Fibroblast of peridontal ligament (primary cell): ENCODE results near the gene CLPSL1.

Source experiments
- DNase-seq: peaks from one replicate; pipeline ENCODE4 v3.0.0-alpha.2; 2010; ENCODE audit errors: extremely low read depth

Gene CLPSL1

DNA sequence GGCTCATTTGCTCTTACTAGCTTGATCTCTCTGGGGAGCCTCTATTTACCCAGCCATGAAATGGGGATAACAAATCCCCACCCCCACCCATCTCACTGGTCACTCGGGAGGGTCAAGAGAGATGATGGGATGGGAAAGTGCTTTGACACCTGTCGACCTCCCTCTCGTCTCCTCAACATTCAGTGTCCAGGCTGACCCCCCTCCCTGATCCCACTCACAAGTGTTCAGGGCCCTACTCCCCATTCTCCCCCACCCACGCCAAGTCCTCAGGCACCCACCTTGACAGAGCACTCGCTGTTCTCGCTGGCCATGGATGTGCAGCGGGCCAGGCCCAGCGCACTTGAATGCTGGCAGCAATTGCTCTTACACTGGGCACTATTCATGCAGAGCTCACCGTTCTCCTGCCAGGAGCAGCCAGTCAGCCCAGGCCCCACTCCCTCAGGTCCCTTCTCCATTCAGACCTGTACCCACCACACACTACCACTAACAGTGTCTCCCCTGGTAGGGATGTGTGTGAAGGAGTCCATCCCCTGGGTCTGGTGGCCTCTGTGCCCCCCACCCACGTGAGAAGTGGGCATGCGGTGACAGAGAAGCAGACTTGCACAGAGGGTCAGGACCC lies 14.7 kb downstream of the CLPSL1 start:
- no peak for DNase-seq

DNA sequence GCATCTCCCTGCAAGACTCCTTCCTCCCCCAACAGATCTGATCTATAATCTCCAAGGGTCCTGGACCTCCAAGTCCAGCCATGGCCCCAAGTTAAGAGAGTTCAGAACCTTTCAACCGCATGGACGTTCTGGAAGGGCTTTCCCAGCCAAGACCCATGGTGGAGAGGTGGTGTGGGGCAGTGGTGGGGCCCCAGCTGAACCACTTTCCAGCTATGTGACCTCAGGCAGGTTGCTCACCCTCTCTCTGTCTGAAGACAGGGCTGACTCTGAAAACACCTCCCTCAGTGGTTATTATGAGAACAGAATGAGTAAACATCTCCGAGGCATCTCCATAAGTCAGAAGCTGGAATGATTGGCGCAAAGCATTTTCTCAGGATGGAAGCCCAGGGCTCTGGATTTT lies 15.4 kb downstream of the CLPSL1 start:
- DNase-seq = no peak

DNA sequence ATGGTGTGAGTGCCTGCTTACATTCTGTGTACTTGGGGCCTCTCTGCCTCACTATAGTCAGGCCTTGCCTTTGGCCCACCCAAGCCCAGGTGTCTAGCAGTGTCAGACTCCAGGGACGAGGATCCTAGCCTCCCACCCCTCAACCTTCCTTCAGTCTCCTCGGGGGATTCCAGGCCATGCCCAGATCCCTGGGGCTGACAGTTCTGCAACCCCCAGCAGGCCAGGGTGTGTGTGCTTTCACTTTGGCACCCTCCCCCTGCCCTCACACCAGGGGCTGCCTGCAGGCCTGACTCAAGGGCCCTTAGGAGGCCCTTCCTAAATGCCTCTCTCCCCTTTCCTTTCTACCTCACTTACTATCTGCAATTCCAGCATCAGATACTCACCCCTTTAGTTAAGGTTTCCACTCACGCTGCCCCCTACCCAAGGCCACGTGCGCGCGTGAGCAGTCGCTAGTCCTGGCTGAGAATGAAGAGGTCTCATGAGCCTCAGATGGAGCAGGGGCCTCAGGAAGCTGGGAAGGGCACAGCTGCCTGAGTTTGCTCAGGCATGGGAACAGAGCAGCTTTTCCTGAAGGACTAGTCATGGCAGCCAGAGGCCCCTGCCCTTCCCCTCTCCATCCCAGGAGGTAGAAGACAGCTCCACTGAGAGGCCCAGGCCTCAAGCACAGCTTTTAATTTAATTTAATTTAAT lies 17.2 kb downstream of the CLPSL1 start:
- DNase-seq = no peak

DNA sequence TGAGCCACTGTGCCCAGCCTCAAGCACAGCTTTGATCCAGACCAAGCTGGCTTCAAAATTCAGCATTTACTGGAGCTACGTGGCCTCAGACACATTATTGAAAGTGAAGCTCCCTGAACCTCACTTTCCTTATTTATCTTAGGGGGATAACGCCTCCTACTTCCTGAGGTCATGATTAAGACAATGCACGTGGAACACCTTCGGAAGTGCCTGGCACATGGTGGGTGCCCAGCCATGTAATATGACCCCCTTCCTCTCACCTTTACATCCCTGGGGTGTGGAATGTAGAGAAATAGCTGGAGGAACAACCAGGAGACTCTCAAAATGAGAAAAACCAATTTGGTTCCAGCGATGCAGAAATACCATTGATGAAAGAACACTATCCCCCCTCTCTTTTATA lies 17.9 kb downstream of the CLPSL1 start:
- no peak for DNase-seq

DNA sequence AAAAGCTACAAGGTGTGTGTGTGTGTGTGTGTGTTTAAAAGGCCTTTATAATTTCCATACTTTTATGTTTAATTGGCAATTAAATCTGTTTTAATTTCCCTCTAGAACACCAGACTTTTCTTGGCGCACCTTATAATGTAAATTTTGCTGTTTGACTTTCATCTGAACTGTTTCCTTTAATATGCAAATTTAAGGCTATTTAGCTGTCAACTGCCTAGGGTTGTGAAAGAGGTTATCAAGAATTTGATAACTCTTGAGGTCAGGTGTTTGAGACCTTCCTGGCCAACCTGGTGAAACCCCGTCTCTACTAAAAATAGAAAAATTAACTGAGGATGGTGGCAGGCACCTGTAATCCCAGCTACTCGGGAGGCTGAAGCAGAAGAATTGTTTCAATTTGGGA lies 20.3 kb downstream of the CLPSL1 start:
- DNase-seq = no peak

DNA sequence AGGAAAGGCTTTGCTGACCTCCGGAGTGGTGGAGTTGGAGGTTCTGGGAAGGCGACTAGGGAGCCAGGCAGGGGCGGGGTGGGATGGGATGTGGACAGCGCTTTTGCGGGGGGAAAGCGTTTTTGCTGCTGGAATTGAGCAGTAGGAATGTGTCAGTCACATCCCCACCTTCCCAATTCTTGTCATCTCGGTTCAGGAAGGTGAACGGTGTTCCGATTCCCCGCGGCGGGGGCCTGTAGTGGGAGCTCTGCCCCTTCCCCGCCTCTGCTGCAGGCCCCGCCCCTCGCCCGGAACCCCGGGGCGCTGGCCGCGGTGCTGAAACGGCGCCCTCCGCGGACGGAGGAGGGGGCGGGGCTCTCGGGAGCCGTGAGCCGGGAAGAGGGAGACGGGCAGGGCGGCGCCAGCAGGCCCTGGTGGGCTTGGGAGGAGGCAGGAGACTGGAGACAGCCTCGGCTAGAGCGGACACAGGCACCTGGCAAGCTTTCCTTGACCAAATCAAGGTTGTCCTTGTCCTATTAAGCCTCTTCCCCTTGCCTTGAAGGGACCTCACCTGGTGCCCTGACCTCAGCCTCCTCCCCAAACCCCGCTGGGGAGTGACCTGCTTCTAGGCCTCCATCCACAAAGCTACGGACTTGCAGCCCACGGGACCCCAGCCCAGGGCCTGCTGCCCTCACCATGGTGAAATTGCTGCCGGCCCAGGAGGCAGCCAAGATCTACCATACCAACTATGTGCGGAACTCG lies 24.3 kb downstream of the CLPSL1 start, which contains the start of gene LHFPL5:
Gene LHFPL5 (plus strand): TSS at position 357 of the 741 bp plus-strand sequence. CDS start 319 bp downstream, at position 676.
- DNase-seq = no peak

DNA sequence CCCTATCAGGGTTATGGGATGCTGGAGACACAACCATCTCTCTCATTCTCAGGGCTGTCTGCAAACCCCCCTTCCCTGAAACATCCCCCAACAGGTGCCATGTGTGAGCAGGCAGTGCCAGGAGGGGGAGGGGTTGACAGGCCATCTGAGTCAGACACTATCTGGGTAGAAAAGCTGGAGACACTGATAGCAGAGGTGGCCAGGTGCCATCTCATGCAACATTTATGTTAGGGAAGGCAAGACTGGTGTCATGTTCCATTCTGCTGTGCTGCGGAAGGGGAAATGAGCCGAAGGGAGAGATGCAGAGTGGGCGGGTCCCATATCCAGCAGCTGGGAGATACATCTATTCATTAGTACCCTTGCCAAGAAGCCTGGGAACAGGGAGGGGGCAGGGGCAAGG lies 27.9 kb downstream of the CLPSL1 start:
- no peak for DNase-seq

DNA sequence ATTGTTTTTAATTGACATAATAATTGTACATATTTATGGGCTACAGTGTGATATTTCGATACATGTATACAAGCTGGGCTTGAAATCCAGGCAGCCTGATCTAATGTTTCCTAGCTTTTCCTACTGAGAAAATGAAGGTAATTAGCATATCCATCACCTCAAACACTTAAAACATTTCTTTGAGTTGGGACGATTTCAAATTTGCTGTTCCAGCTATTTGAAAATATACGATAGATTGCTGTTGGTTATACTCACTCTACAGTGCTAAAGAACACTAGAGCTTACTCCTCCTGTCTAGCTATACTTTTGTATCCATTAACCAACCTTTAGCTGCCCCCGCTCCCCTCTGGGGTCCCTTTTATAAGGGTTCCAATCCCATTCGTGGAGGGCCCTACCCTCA lies 29.0 kb downstream of the CLPSL1 start:
- DNase-seq = no peak

DNA sequence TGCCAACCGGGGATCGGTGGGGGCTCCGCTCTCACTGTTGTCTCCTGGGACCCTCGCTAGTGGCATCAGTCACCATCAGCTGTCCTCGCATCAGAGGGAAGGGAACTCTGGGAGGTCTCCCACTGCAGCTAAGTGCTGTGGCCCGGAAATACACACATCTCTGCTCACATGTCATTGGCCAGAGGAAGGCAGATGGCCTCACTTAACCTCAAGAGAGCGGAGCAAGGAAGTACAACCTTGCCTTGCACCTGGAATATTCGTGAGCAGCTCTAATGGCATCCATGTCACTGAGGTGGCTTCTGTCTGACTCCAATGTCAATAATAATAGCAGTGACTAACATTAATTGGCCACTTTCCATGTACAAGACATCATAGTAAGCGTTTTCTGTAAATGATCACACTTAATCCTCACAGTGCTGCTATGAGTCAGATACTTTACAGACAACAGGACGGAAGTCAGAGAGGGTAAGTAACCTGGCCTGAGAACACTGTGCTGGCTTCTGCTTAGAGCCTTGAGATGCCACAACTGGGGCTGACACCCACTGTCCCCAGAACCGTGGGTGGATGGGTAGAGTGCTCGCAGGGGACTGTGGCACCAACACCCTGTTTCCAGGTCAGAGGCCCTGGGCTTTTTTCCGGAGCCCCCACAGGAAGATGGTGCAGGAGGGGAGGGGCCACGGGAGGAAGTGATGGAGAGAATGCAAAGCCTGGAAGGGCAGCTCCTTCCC lies 30.3 kb downstream of the CLPSL1 start:
- DNase-seq = no peak

DNA sequence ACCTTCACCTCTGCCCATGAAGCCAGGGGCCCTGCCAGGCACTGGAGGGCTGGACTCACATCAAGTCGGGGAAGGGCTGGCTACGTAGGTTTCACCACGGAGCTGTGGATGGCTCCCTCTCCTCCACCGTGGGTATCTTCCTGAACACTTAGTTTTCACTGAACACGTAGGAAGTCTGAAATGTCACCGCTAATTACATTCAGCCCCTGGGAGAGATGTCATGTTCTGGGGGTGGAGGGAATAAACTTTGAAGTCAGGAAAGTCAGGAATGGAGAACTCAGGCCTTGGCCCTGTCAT lies 30.8 kb downstream of the CLPSL1 start:
- DNase-seq = no peak

DNA sequence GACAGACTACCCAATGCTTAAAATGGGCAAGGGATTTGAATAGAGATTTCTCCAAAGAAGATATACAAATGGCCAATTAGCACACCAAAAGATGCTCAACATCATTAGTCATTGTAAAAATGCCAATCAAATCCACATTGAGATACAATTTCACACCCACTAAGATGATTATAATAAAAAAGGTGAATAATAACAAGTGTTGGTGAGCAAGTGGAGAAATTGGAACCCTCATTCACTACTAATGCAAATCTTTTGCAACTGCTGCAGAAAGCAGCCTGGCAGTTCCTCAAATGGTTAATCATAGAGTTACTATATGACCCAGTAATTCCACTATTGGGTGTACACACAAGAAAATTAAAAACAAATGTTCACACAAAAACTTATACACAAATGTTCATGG lies 36.7 kb downstream of the CLPSL1 start:
- DNase-seq = no peak

DNA sequence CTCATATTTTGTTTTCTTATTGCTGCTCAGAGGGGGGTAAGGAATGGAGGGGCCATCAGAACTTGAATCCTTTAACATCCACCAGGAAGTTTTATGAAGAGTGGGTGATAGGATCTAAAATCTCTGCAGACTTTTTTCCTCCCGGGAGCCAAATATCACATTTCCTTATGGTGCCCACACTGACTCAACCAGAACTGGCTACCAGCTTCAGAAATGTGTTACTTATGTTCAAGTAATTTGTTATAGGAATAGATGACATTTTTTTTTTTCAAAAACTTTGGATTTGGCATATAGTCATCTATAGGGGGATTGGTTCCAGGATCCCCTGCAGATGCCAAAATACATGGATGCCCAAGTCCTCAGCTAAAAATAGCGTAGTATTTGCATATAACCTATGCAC lies 42.8 kb downstream of the CLPSL1 start:
- no peak for DNase-seq

DNA sequence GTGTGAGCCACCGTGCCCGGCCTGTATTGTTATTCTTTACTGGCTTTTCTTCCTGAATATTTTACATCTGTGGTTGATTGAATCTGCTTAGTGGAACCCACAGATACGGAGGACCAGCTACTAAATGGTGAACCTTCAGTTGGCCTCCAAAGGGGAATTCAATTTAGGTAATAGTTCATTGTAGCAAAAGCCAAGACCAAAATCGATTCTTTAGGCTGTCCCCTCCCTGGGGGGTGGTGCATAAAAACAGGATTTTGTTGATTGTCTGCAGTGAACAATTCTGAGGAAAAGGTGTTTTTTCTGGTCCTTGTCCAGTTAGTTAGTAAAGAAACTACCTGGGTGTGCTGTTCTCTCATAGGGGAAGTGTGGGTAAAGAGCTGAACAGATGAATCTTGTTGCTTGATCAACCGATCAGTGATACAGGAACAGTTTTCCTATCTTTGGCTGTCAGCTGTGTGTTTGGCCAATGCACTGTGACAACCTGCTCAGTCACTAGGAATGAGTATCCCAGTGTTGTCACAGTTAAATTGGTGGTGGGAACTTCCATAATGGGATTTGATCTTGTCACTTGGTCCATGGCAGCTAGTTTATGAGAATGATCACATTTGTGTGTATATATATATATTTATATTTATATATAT lies 43.9 kb downstream of the CLPSL1 start:
- DNase-seq = no peak

DNA sequence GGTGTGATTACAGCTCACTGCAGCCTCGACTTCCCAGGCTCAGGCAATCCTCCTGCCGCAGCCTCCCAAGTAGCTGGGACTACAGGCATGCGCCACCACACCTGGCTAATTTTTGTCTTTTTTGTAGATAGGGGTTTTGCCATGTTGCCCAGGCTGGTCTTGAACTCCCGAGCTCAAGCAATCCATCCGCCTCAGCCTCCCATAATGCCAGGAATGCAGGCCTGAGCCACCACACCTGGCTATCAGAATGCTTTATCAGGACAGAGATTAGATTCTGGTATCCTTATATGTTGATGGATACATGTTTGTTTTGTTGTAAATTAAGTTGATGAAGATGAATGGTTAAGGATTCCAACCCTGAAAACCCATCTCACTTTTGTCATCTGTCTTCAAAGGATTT lies 48.5 kb downstream of the CLPSL1 start:
- no peak for DNase-seq

DNA sequence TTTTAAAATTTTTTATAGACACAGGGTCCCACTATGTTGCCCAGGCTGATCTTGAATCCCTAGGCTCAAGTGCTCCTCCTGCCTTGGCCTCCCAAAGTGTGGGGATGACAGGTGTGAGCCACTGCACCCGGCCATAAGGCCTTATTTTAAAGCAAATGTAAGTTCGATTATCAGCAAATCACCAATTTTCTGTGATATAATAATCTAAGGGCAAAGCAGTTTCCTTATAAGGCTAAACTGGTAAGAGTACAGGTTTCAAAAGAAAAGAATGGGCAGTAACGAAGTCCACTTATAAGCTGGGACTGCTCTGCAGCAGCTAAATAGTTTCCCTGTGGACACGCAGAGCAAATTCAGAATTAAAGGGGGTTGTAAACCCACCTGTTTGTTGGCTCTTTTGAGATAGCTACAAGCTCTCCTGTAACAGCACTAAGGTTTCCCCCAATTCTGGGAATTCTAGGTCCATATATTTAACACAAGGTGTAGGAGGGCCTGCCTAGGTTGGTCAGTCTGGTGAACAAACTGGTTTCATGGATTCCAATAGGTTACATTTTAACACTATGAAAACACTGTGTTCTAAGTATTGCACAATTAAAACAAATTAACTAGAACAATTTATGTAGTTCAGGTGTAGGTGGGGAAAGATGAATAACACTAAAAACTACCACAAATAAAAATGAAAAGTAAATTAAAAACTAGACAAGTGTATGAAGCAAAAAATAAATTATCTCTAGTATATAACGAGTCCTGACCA lies 50.6 kb downstream of the CLPSL1 start:
- no peak for DNase-seq

DNA sequence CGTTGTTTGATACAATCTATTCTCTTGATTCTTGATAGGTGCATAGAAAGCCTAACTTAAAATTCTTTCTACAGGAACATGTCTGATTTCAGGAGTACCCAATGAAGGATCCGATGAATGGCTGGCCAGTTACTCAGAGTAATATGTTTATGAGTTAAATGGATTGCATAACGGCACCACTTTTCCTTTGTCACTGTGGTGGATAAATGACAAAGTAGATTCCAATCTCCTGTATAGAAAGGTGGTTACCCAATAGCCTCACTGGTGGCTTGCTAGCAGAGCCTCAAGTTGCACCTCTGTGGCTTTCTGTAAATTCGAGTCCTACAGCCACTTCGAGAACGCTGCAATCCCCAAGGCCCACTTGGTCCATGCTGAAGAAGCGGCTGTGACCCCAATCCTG lies 52.7 kb downstream of the CLPSL1 start:
- DNase-seq = peak; percentile 22
